K562 (cell line): ENCODE measurements around the gene GTF2A1L. TPM values are rescaled to one million over a fixed set of nuclear protein-coding genes. Genes with fewer than 3 reads are reported as not detected.

Experiments used
- ATAC-seq: fragments of 200-7000 bp; cut with Tn5 transposase; 3 replicates; pipeline ENCODE4 v1.9.1; 2020; ENCODE audit warnings: moderate library complexity
- BruUV-seq: library from RNA; stranded (reverse); fragments of 400-500 nt; replicated peaks from 2 replicates; lab custom pipeline; 2021; lab: Mats Ljungman, UMichigan
- CTCF ChIA-PET: fragments of 300-600 bp; formaldehyde crosslinking; extraction: SDS; loops from one replicate; lab custom pipeline; 2021; ENCODE audit warnings: low intra/inter-chr PET ratio; lab: Yijun Ruan, JAX
- POLR2A ChIA-PET: fragments of 300-600, 350-650 bp; sonication (Branson Sonifier 250); formaldehyde crosslinking; extraction: SDS; loops from one replicate; lab custom pipeline; 2021; ENCODE audit warnings: antibody characterized with exemption, inconsistent platforms; lab: Yijun Ruan, JAX
- DNase-seq, 4 experiments: peaks; one replicate each; pipeline versions ENCODE4 v3.0.0 to v3.0.0-alpha.2; 2011 to 2018; ENCODE audit warnings: low spot score in 3 of 4, mixed read lengths in 3 of 4; ENCODE audit errors: extremely low read depth in 1 of 4
- FAIRE-seq: peaks from 2 replicates; lab custom pipeline; 2011; peaks lifted over from hg19 to GRCh38; lab: Jason Lieb, UNC
- H2AFZ ChIP-seq: 2 replicates; pipeline ENCODE4 v1.6.0; 2011; ENCODE audit warnings: low read depth, low read length, control low read depth, inconsistent platforms
- H3K27ac ChIP-seq: fragments of 200-600 bp; 3 replicates; pipeline ENCODE4 v1.8.0; 2011; ENCODE audit warnings: low read depth, mild to moderate bottlenecking, control low read depth, inconsistent platforms, low read length, moderate library complexity, mixed read lengths; ENCODE audit errors: extremely low read depth
- H3K27me3 ChIP-seq, 2 experiments: fragments of 300-600 bp in 1 of 2; 2 replicates in 1 of 2; 3 replicates in 1 of 2; pipeline versions ENCODE4 v1.6.0 to v1.8.0; 2011; ENCODE audit warnings: inconsistent platforms in 2 of 2, low read length in 2 of 2, mild to moderate bottlenecking in 1 of 2, mixed read lengths in 1 of 2, moderate library complexity in 1 of 2; ENCODE audit not compliant: control insufficient read depth in 2 of 2, insufficient read depth in 2 of 2
- H3K36me3 ChIP-seq: fragments of 300-600 bp; 3 replicates; pipeline ENCODE4 v1.8.0; 2011; ENCODE audit warnings: mild to moderate bottlenecking, low read length, inconsistent platforms; ENCODE audit not compliant: control insufficient read depth, insufficient read depth
- H3K4me1 ChIP-seq, 2 experiments: fragments of 200-600 bp in 1 of 2; replicated peaks in 1 of 2; 2 replicates in 1 of 2; 3 replicates in 1 of 2; pipeline versions ENCODE4 v1.5.1 to v1.8.0; 2011; ENCODE audit warnings: inconsistent platforms in 2 of 2, low read length in 2 of 2, mild to moderate bottlenecking in 1 of 2, mixed read lengths in 1 of 2, moderate library complexity in 1 of 2; ENCODE audit not compliant: control insufficient read depth in 2 of 2, insufficient read depth in 2 of 2
- H3K4me2 ChIP-seq: 2 replicates; pipeline ENCODE4 v1.6.1; 2011; ENCODE audit warnings: low read length, control low read depth, inconsistent platforms, mixed read lengths; ENCODE audit not compliant: insufficient read depth
- H3K4me3 ChIP-seq: fragments of 200-600 bp; sonication (generic), shearing (Covaris generic); 2 replicates; pipeline ENCODE4 v1.5.1; 2016; ENCODE audit warnings: control low read depth, inconsistent platforms
- H3K79me2 ChIP-seq: fragments of 200-600 bp; 3 replicates; pipeline ENCODE4 v1.8.0; 2011; ENCODE audit warnings: low read length, inconsistent platforms; ENCODE audit not compliant: control insufficient read depth, insufficient read depth
- H3K9ac ChIP-seq, 2 experiments: 2 replicates each; pipeline versions ENCODE4 v1.6.0 to v1.6.1; 2011; ENCODE audit warnings: low read depth in 2 of 2, low read length in 2 of 2, control low read depth in 1 of 2, inconsistent platforms in 1 of 2, mild to moderate bottlenecking in 1 of 2, mixed read lengths in 1 of 2; ENCODE audit not compliant: insufficient read depth in 1 of 2
- H3K9me1 ChIP-seq: one replicate; pipeline ENCODE4 v1.6.0; 2011; ENCODE audit warnings: inconsistent platforms, mild to moderate bottlenecking, low read length, moderate library complexity; ENCODE audit not compliant: control insufficient read depth, insufficient read depth
- H3K9me3 ChIP-seq: replicated peaks from 2 replicates; pipeline ENCODE4 v1.5.1; 2011; ENCODE audit warnings: low read depth, low read length, inconsistent platforms; ENCODE audit not compliant: control insufficient read depth, insufficient read depth
- H4K20me1 ChIP-seq: replicated peaks from 2 replicates; pipeline ENCODE4 v1.6.1; 2011; ENCODE audit warnings: low read length, inconsistent platforms, mixed read lengths; ENCODE audit not compliant: control insufficient read depth, insufficient read depth
- BRCA1 ChIP-seq, 2 experiments: fragments of 450-650 bp in 1 of 2; sonication (generic) in 1 of 2; formaldehyde crosslinking in 1 of 2; IDR thresholded peaks; 2 replicates each; pipeline versions ENCODE4 v1.5.0 to v1.6.1; 2017 to 2020; ENCODE audit warnings: mild to moderate bottlenecking in 1 of 2, missing genetic modification reagents in 1 of 2
- CEBPG ChIP-seq, 3 experiments: fragments of 200-800 bp in 1 of 3; sonication (Bioruptor generic) in 1 of 3; sonication (generic) in 1 of 3; formaldehyde crosslinking in 1 of 3; IDR thresholded peaks in 2 of 3; conservative IDR thresholded peaks in 1 of 3; 2 replicates each; pipeline versions ENCODE4 v1.6.1 to v1.8.0; 2016 to 2022; ENCODE audit warnings: missing compliant biosample characterization in 2 of 3, missing genetic modification characterization in 2 of 3, mild to moderate bottlenecking in 1 of 3, missing genetic modification reagents in 1 of 3
- FUS ChIP-seq: fragments of 200-400 bp; formaldehyde crosslinking; optimal IDR thresholded peaks from 2 replicates; pipeline ENCODE3; 2017; ENCODE audit warnings: low read depth, low read length
- KDM1A ChIP-seq, 2 experiments: fragments of 450-650 bp; IDR thresholded peaks; 2 replicates each; pipeline ENCODE4 v1.6.1; 2016; ENCODE audit warnings: mild to moderate bottlenecking in 2 of 2
- PML ChIP-seq: IDR thresholded peaks from 2 replicates; pipeline ENCODE4 v1.6.1; 2012; ENCODE audit warnings: low read length, inconsistent platforms
- RBM15 ChIP-seq: fragments of 200-400 bp; formaldehyde crosslinking; IDR thresholded peaks from 2 replicates; pipeline ENCODE4 v1.6.1; 2018; ENCODE audit warnings: mild to moderate bottlenecking, low read length, moderate library complexity; ENCODE audit not compliant: insufficient read depth
- RFX7 ChIP-seq: fragments of 250-450 bp; sonication (Bioruptor Pico); IDR thresholded peaks from 2 replicates; pipeline ENCODE4 v1.5.1; 2021; ENCODE audit warnings: mild to moderate bottlenecking
- SP1 ChIP-seq: sonication (generic); formaldehyde crosslinking; IDR thresholded peaks from 2 replicates; pipeline ENCODE4 v1.8.1; 2022; ENCODE audit warnings: mild to moderate bottlenecking, missing genetic modification reagents
- ZNF316 ChIP-seq: fragments of 450-650 bp; IDR thresholded peaks from 2 replicates; pipeline ENCODE4 v1.6.1; 2016
- in situ Hi-C: fragments of 300-500 bp; cut with MboI; formaldehyde crosslinking; loops from 4 replicates; pipeline ENCODE4 v1.15.0; 2018; ENCODE audit warnings: inconsistent platforms, mixed read lengths
- intact Hi-C: fragments of 100-400 bp; cut with micrococcal nuclease; formaldehyde crosslinking; loops from 2 replicates; pipeline ENCODE4 v1.14.2; 2022
- polyA plus RNA-seq, 8 experiments: library from polyadenylated mRNA; depleted of rRNA in 4 of 8; stranded (reverse) in 5 of 8; unstranded in 3 of 8; fragments of >200 nt; fragmentation: Nextera tagmentation in 2 of 8; fragmentation: Illumina TruSeq in 1 of 8; extraction: Ambion mirVana in 2 of 8; extraction: Trizol in 1 of 8; gene quantifications; 2 replicates each; pipeline versions ENCODE4 v1.2.1 to v1.2.3, GENCODE V29; 2011 to 2014; ENCODE audit warnings: inconsistent platforms in 1 of 8, missing spikeins in 1 of 8
- total RNA-seq, 7 experiments: library from RNA; depleted of rRNA in 6 of 7; stranded (reverse); fragments of >200 nt in 6 of 7; fragmentation: Illumina TruSeq in 2 of 7; extraction: Trizol in 2 of 7; gene quantifications; 2 replicates each; pipeline versions ENCODE4 v1.2.1 to v1.2.3, GENCODE V29; 2011 to 2021; ENCODE audit warnings: low replicate concordance in 1 of 7
- TF ChIP-seq, protein P1 (sequence below): sonication (generic); formaldehyde crosslinking; IDR thresholded peaks from 2 replicates; pipeline ENCODE4 v1.8.1; 2023; ENCODE audit warnings: mild to moderate bottlenecking, missing genetic modification reagents
- TF ChIP-seq, protein P2 (sequence below): fragments of 450-650 bp; IDR thresholded peaks from 2 replicates; pipeline ENCODE4 v1.6.1; 2016

Gene GTF2A1L
- total and polyA plus RNA-seq, 9 of the 15 experiments (the other 6 are each of a cell fraction or from before 2014, with no cell fraction given): 0.05 to 0.35 (median 0.12) TPM; not detected in 5

DNA sequence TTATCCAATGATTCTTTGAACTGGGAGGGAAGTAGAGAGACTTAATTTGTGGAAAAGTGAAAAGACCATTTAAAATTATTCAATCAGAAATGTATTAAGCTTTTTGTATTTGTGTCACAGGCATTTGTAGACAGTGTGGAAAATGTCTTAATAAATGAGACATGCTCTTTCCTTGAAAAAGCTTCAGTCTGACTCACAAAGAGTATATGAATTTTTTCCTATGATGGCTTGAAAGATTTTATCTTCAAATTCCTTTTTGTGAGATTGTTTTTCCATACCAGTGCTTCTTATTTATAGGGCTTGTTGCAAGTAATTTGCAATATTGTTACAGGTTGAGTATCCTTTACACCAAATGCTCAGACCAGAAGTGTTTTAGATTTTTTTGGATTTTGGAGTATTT, 48.2 kb upstream of the GTF2A1L start:
- Histone ChIP-seq H4K20me1 (no peaks in the 10 kb centered on the region), H3K27me3 (peaks cover 4 to 19% of the 10 kb centered on the region in 2 experiments; a peak in 4 of 5 replicates), H3K79me2 (no peaks in the 10 kb centered on the region), H3K4me1 (peaks cover 5 to 6% of the 10 kb centered on the region in 2 experiments; a peak in 2 of 5 replicates), H2AFZ (no peak overlapping the region), H3K9me3 (no peaks in the 10 kb centered on the region), H3K27ac (no peak overlapping the region), H3K4me2 (no peak overlapping the region)
- in situ Hi-C loops: no loop called here
- POLR2A ChIA-PET: interaction anchor here (0.6 kb wide), 1 partner anchor 82 kb away, joined by 4 read pairs; no protein-coding TSS in a partner anchor
- ATAC-seq: no peak
- DNase-seq: no peak
- no TSS peak for BruUV-seq
- no peak for TF ChIP-seq FUS
- TF ChIP-seq BRCA1 (IDR thresholded peaks at IDR 0.05): no peak
- no peak for TF ChIP-seq BRCA1 (CRISPR knock-in tag; IDR thresholded peaks at IDR 0.05)
- no peak for TF ChIP-seq SP1 (CRISPR knock-in tag)
- TF ChIP-seq, protein P1, sequence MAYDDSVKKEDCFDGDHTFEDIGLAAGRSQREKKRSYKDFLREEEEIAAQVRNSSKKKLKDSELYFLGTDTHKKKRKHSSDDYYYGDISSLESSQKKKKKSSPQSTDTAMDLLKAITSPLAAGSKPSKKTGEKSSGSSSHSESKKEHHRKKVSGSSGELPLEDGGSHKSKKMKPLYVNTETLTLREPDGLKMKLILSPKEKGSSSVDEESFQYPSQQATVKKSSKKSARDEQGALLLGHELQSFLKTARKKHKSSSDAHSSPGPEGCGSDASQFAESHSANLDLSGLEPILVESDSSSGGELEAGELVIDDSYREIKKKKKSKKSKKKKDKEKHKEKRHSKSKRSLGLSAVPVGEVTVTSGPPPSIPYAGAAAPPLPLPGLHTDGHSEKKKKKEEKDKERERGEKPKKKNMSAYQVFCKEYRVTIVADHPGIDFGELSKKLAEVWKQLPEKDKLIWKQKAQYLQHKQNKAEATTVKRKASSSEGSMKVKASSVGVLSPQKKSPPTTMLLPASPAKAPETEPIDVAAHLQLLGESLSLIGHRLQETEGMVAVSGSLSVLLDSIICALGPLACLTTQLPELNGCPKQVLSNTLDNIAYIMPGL (CRISPR knock-in tag): no peak
- TF ChIP-seq ZNF316: no peak
- TF ChIP-seq RBM15: no peak
- no peak for TF ChIP-seq RFX7 (CRISPR knock-in tag)
- TF ChIP-seq, protein P2, sequence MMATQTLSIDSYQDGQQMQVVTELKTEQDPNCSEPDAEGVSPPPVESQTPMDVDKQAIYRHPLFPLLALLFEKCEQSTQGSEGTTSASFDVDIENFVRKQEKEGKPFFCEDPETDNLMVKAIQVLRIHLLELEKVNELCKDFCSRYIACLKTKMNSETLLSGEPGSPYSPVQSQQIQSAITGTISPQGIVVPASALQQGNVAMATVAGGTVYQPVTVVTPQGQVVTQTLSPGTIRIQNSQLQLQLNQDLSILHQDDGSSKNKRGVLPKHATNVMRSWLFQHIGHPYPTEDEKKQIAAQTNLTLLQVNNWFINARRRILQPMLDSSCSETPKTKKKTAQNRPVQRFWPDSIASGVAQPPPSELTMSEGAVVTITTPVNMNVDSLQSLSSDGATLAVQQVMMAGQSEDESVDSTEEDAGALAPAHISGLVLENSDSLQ: no peak
- no peak for TF ChIP-seq KDM1A (IDR thresholded peaks at IDR 0.05)
- TF ChIP-seq PML: no peak
- TF ChIP-seq CEBPG (CRISPR knock-in tag; IDR thresholded peaks at IDR 0.05): no peak
- no peak for TF ChIP-seq CEBPG (tag; conservative IDR thresholded peaks at IDR 0.05 in 1 of 2, IDR thresholded peaks at IDR 0.05 in 1 of 2)
- TF ChIP-seq, all 486 proteins: peak for 0
- Histone ChIP-seq H3K9ac (no peak overlapping the region), H3K4me3 (no peak overlapping the region), H3K9me1 (no peaks in the 10 kb centered on the region), H3K36me3 (no peaks in the 10 kb centered on the region)
- intact Hi-C loops: no loop called here
- CTCF ChIA-PET: no interaction called here
- no peak for FAIRE-seq
